HCT116 (cell line): ENCODE results near the gene FASN. TPM values are rescaled to one million over a fixed set of nuclear protein-coding genes. Genes with fewer than 3 reads are reported as not detected.

Experiments used
- ATAC-seq: fragments of 200-7000 bp; cut with Tn5 transposase; 2 replicates; pipeline ENCODE4 v1.9.1; 2020; ENCODE audit warnings: mild to moderate bottlenecking, moderate library complexity
- BruUV-seq: library from RNA; stranded (reverse); fragments of 400-500 nt; replicated peaks from 2 replicates; lab custom pipeline; 2021; lab: Mats Ljungman, UMichigan
- CTCF ChIA-PET: fragments of 300-600 bp; sonication (Branson Sonifier 250); formaldehyde crosslinking; loops from one replicate; lab custom pipeline; 2021; ENCODE audit warnings: antibody characterized with exemption; lab: Charles Lee
- POLR2A ChIA-PET: fragments of 300-600, 350-600 bp; sonication (Branson Sonifier 250); formaldehyde crosslinking; loops from one replicate; lab custom pipeline; 2021; ENCODE audit warnings: antibody characterized with exemption; lab: Charles Lee
- RAD21 ChIA-PET, 2 experiments: fragments of 300-600 bp; sonication (Branson Sonifier 250); formaldehyde crosslinking; loops; one replicate each; lab custom pipeline; 2023; ENCODE audit warnings: low total read pairs in 2 of 2; ENCODE audit not compliant: uncharacterized antibody in 2 of 2, unreplicated experiment in 2 of 2, low non-redundant PET in 1 of 2; lab: Charles Lee
- DNase-seq: peaks from one replicate; pipeline ENCODE4 v3.0.0-alpha.2; 2010; ENCODE audit warnings: low read depth, low spot score
- H2AFZ ChIP-seq: fragments of 200-600 bp; shearing (Covaris generic), sonication (generic); 2 replicates; pipeline ENCODE4 v1.6.1; 2017; ENCODE audit warnings: low read depth, mixed run types, mixed read lengths, antibody characterized with exemption, low read length; ENCODE audit not compliant: poor library complexity, severe bottlenecking
- H3K27ac ChIP-seq: 2 replicates; pipeline ENCODE4 v1.5.1; 2012; ENCODE audit warnings: low read depth, low read length
- H3K27me3 ChIP-seq: fragments of 200-600 bp; sonication (generic); 2 replicates; pipeline ENCODE4 v1.6.1; 2016; ENCODE audit warnings: mixed run types, low read length, mixed read lengths; ENCODE audit not compliant: insufficient read depth
- H3K36me3 ChIP-seq, 2 experiments: fragments of 200-500 bp in 1 of 2; fragments of 200-600 bp in 1 of 2; sonication (Bioruptor generic) in 1 of 2; sonication (generic) in 1 of 2; 2 replicates each; pipeline versions ENCODE4 v1.5.1 to v1.6.1; 2014 to 2016; ENCODE audit warnings: low read length in 2 of 2, inconsistent platforms in 1 of 2, mixed read lengths in 1 of 2, mixed run types in 1 of 2; ENCODE audit not compliant: insufficient read depth in 2 of 2, control insufficient read depth in 1 of 2
- H3K4me1 ChIP-seq, 2 experiments: fragments of 200-600 bp in 1 of 2; sonication (generic) in 1 of 2; 2 replicates each; pipeline versions ENCODE4 v1.5.1 to v1.6.1; 2012 to 2017; ENCODE audit warnings: low read length in 2 of 2, inconsistent platforms in 1 of 2, mild to moderate bottlenecking in 1 of 2, mixed read lengths in 1 of 2, mixed run types in 1 of 2, moderate library complexity in 1 of 2; ENCODE audit not compliant: insufficient read depth in 2 of 2, control insufficient read depth in 1 of 2
- H3K4me2 ChIP-seq: fragments of 200-600 bp; sonication (generic); 2 replicates; pipeline ENCODE4 v1.6.1; 2017; ENCODE audit warnings: mixed run types, low read length, mixed read lengths
- H3K4me3 ChIP-seq, 2 experiments: fragments of 200-600 bp in 1 of 2; sonication (generic) in 1 of 2; replicated peaks in 1 of 2; 2 replicates each; pipeline ENCODE4 v1.5.1; 2011 to 2016; ENCODE audit warnings: low read length in 2 of 2, control low read depth in 1 of 2, low read depth in 1 of 2, mild to moderate bottlenecking in 1 of 2, mixed read lengths in 1 of 2, mixed run types in 1 of 2
- H3K79me2 ChIP-seq: fragments of 200-600 bp; sonication (generic); 2 replicates; pipeline ENCODE4 v1.6.1; 2017; ENCODE audit warnings: mild to moderate bottlenecking, mixed run types, low read length, moderate library complexity, mixed read lengths; ENCODE audit not compliant: insufficient read depth
- H3K9ac ChIP-seq: fragments of 200-600 bp; sonication (generic); 2 replicates; pipeline ENCODE4 v1.6.1; 2016; ENCODE audit warnings: low read length, mixed read lengths
- H3K9me2 ChIP-seq: fragments of 200-600 bp; sonication (generic), shearing (Covaris generic); 2 replicates; pipeline ENCODE4 v1.6.1; 2017; ENCODE audit warnings: mixed run types, mild to moderate bottlenecking, moderate library complexity; ENCODE audit not compliant: insufficient read depth
- H3K9me3 ChIP-seq, 2 experiments: fragments of 200-500 bp in 1 of 2; fragments of 200-600 bp in 1 of 2; sonication (Bioruptor generic) in 1 of 2; sonication (generic) in 1 of 2; 2 replicates each; pipeline ENCODE4 v1.6.1; 2014 to 2017; ENCODE audit warnings: low read length in 2 of 2, mixed read lengths in 2 of 2, inconsistent platforms in 1 of 2, low read depth in 1 of 2, mild to moderate bottlenecking in 1 of 2, mixed run types in 1 of 2, moderate library complexity in 1 of 2; ENCODE audit not compliant: control insufficient read depth in 1 of 2, insufficient read depth in 1 of 2
- H4K20me1 ChIP-seq: fragments of 200-600 bp; sonication (generic), shearing (Covaris generic); 2 replicates; pipeline ENCODE4 v1.6.1; 2017; ENCODE audit warnings: mixed run types, mild to moderate bottlenecking, moderate library complexity; ENCODE audit not compliant: insufficient read depth
- CEBPB ChIP-seq: IDR thresholded peaks from 2 replicates; pipeline ENCODE4 v1.6.1; 2012; ENCODE audit warnings: low read depth
- ELF1 ChIP-seq: IDR thresholded peaks from 2 replicates; pipeline ENCODE4 v1.6.1; 2012; ENCODE audit warnings: low read depth, borderline replicate concordance
- EZH2 ChIP-seq: fragments of 200-600 bp; sonication (generic); IDR thresholded peaks from 2 replicates; pipeline ENCODE4 v1.6.1; 2017; ENCODE audit warnings: antibody characterized with exemption, mixed run types
- JUND ChIP-seq: IDR thresholded peaks from 2 replicates; pipeline ENCODE4 v1.6.1; 2012
- POLR2AphosphoS5 ChIP-seq: IDR thresholded peaks from 2 replicates; pipeline ENCODE4 v1.6.1; 2011; ENCODE audit warnings: mild to moderate bottlenecking, low read depth, low read length, moderate library complexity
- RAD21 ChIP-seq: IDR thresholded peaks from 2 replicates; pipeline ENCODE4 v1.6.1; 2012; ENCODE audit warnings: low read depth, mild to moderate bottlenecking
- SIN3A ChIP-seq: IDR thresholded peaks from 2 replicates; pipeline ENCODE4 v1.6.1; 2012; ENCODE audit warnings: low read depth
- SP1 ChIP-seq: IDR thresholded peaks from 2 replicates; pipeline ENCODE4 v1.6.1; 2012; ENCODE audit warnings: low read depth
- SRF ChIP-seq: IDR thresholded peaks from 2 replicates; pipeline ENCODE4 v1.6.1; 2012; ENCODE audit warnings: low read depth
- TCF7L2 ChIP-seq: IDR thresholded peaks from 2 replicates; pipeline ENCODE4 v1.7.0; 2011; ENCODE audit warnings: borderline replicate concordance, inconsistent platforms; ENCODE audit not compliant: insufficient read depth, insufficient read length; ENCODE audit errors: extremely low read depth
- YY1 ChIP-seq: IDR thresholded peaks from 2 replicates; pipeline ENCODE4 v1.6.1; 2011; ENCODE audit warnings: low read length, low read depth, moderate library complexity, mild to moderate bottlenecking; ENCODE audit not compliant: insufficient replicate concordance; ENCODE audit errors: extremely low read depth
- ZFX ChIP-seq: fragments of 450-650 bp; IDR thresholded peaks from 2 replicates; pipeline ENCODE4 v1.6.1; 2017
- ZNF274 ChIP-seq: fragments of 200-500 bp; sonication (Bioruptor generic); IDR thresholded peaks from 2 replicates; pipeline ENCODE4 v1.6.1; 2014; ENCODE audit warnings: mild to moderate bottlenecking, low read depth, low read length, inconsistent platforms
- intact Hi-C: fragments of 100-400 bp; cut with micrococcal nuclease; formaldehyde crosslinking; loops from 2 replicates; pipeline ENCODE4 v1.10.0; 2022
- total RNA-seq: library from RNA; stranded (reverse); gene quantifications from one replicate; pipeline ENCODE4 v1.2.1, GENCODE V29; 2021; ENCODE audit not compliant: unreplicated experiment
- TF ChIP-seq, protein P1 (sequence below): IDR thresholded peaks from 2 replicates; pipeline ENCODE4 v1.6.1; 2012
- TF ChIP-seq, protein P2 (sequence below): IDR thresholded peaks from 2 replicates; pipeline ENCODE4 v1.6.1; 2011; ENCODE audit warnings: mild to moderate bottlenecking, low read length, moderate library complexity; ENCODE audit not compliant: insufficient replicate concordance; ENCODE audit errors: extremely low read depth
- TF ChIP-seq, protein P3 (sequence below): IDR thresholded peaks from 2 replicates; pipeline ENCODE4 v1.6.1; 2012

The FASN gene
- total RNA-seq, 1 experiment from 2014 or later = 754 TPM

DNA sequence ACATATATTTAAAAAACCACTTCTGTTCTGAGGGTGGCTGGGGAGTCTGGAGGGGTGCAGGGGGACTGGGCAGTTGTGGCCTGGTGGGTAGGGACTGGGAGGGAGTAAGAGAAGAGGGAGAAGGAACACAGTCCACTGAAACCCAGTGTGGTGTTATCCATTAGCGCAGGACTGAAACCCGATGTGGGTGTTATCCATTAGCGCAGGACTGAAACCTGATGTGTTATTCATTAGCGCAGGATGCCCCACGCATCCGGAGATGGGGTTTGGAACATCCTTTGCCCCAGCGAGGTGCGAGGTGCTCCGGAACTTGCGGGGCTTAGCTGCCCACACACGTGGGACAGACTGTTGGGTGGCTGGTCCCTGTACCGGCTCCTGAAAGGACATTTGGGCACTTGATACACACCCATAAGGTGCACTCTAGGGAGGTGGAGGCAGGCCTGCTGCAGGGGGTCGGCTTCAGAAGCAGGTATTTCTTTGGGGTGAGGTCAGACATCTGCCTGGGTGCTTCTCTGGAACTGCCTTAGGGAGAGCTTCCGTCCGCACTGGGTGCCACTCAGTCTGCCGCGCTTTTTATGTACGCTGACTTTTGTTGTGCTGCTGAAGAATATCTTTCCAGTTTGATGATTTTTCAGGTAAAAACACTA, 20.3 kb upstream of the FASN start:
- no peak for DNase-seq
- H3K9ac ChIP-seq = no peak overlapping the region
- no peaks in the 10 kb centered on the region for H3K9me3 ChIP-seq
- TF ChIP-seq ZNF274 (no peak), SIN3A (no peak), TCF7L2 (no peak), EZH2 (no peak), RAD21 (no peak), CEBPB (no peak), ZFX (no peak), POLR2AphosphoS5 (no peak), SP1 (no peak), YY1 (no peak), SRF (no peak), ELF1 (no peak), JUND (no peak)
- TF ChIP-seq, protein P1, sequence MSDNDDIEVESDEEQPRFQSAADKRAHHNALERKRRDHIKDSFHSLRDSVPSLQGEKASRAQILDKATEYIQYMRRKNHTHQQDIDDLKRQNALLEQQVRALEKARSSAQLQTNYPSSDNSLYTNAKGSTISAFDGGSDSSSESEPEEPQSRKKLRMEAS = no peak
- TF ChIP-seq, protein P2, sequence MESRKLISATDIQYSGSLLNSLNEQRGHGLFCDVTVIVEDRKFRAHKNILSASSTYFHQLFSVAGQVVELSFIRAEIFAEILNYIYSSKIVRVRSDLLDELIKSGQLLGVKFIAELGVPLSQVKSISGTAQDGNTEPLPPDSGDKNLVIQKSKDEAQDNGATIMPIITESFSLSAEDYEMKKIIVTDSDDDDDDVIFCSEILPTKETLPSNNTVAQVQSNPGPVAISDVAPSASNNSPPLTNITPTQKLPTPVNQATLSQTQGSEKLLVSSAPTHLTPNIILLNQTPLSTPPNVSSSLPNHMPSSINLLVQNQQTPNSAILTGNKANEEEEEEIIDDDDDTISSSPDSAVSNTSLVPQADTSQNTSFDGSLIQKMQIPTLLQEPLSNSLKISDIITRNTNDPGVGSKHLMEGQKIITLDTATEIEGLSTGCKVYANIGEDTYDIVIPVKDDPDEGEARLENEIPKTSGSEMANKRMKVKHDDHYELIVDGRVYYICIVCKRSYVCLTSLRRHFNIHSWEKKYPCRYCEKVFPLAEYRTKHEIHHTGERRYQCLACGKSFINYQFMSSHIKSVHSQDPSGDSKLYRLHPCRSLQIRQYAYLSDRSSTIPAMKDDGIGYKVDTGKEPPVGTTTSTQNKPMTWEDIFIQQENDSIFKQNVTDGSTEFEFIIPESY = no peak
- TF ChIP-seq, protein P3, sequence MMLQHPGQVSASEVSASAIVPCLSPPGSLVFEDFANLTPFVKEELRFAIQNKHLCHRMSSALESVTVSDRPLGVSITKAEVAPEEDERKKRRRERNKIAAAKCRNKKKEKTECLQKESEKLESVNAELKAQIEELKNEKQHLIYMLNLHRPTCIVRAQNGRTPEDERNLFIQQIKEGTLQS = no peak
- RAD21 ChIA-PET = no interaction called here
- H2AFZ ChIP-seq = no peak overlapping the region
- H3K27me3 ChIP-seq = no peaks in the 10 kb centered on the region
- BruUV-seq = no TSS peak
- H3K79me2 ChIP-seq = no peaks in the 10 kb centered on the region
- H3K4me3 ChIP-seq = no peak overlapping the region
- H3K36me3 ChIP-seq = peaks cover 0 to 2% of the 10 kb centered on the region in 2 experiments; a peak in 1 of 4 replicates
- ATAC-seq = no peak
- no peaks in the 10 kb centered on the region for H4K20me1 ChIP-seq
- H3K4me2 ChIP-seq = no peak overlapping the region
- H3K9me2 ChIP-seq = no peaks in the 10 kb centered on the region
- no peak overlapping the region for H3K27ac ChIP-seq
- POLR2A ChIA-PET = no interaction called here
- intact Hi-C loops = no loop called here
- no peaks in the 10 kb centered on the region for H3K4me1 ChIP-seq
- CTCF ChIA-PET = no interaction called here
